Neuronal stem cell (in vitro differentiated cells): Measurements from ENCODE around the gene PCNX2.

Experiments used
- DNase-seq: peaks from one replicate; pipeline ENCODE4 v3.0.0-alpha.2; 2013; ENCODE audit warnings: low spot score
- H2AFZ ChIP-seq: one replicate; pipeline ENCODE4 v1.6.1; 2013; ENCODE audit warnings: mild to moderate bottlenecking, low read length, inconsistent platforms
- H2AK5ac ChIP-seq: 2 replicates; pipeline ENCODE4 v1.6.1; 2013; ENCODE audit warnings: low read depth, mild to moderate bottlenecking, inconsistent platforms, low read length, moderate library complexity, mixed read lengths
- H2BK120ac ChIP-seq: 2 replicates; pipeline ENCODE4 v1.6.1; 2013; ENCODE audit warnings: low read depth, mild to moderate bottlenecking, inconsistent platforms, low read length, moderate library complexity, mixed read lengths
- H2BK12ac ChIP-seq: one replicate; pipeline ENCODE4 v1.6.1; 2013; ENCODE audit warnings: low read length, inconsistent platforms
- H2BK15ac ChIP-seq: 2 replicates; pipeline ENCODE4 v1.6.1; 2013; ENCODE audit warnings: mild to moderate bottlenecking, low read length, inconsistent platforms, mixed read lengths
- H2BK5ac ChIP-seq: one replicate; pipeline ENCODE4 v1.6.1; 2013; ENCODE audit warnings: inconsistent platforms, mild to moderate bottlenecking, low read length, moderate library complexity
- H3K14ac ChIP-seq: one replicate; pipeline ENCODE4 v1.6.1; 2013; ENCODE audit warnings: low read length, inconsistent platforms
- H3K18ac ChIP-seq: 2 replicates; pipeline ENCODE4 v1.6.1; 2013; ENCODE audit warnings: low read length, inconsistent platforms
- H3K23ac ChIP-seq: 2 replicates; pipeline ENCODE4 v1.6.1; 2013; ENCODE audit warnings: low read depth, mild to moderate bottlenecking, mixed read lengths, low read length, inconsistent platforms; ENCODE audit not compliant: poor library complexity
- H3K27ac ChIP-seq: replicated peaks from 3 replicates; pipeline ENCODE4 v1.5.1; 2013; ENCODE audit warnings: low read length, inconsistent platforms
- H3K27me3 ChIP-seq, 3 experiments: 2 replicates each; pipeline ENCODE4 v1.6.1; 2013; ENCODE audit warnings: low read length in 3 of 3, mild to moderate bottlenecking in 2 of 3, inconsistent platforms in 1 of 3, low read depth in 1 of 3, mixed read lengths in 1 of 3, moderate library complexity in 1 of 3; ENCODE audit not compliant: control insufficient read depth in 3 of 3, insufficient read depth in 3 of 3
- H3K36me3 ChIP-seq, 2 donors: replicated peaks in 1 of 2; 2 replicates each; pipeline ENCODE4 v1.6.1; 2013; ENCODE audit warnings: low read length in 2 of 2; ENCODE audit not compliant: control insufficient read depth in 2 of 2, insufficient read depth in 2 of 2
- H3K4ac ChIP-seq: 2 replicates; pipeline ENCODE4 v1.6.1; 2013; ENCODE audit warnings: inconsistent platforms, mild to moderate bottlenecking, low read length, moderate library complexity
- H3K4me1 ChIP-seq, 2 donors: 1 replicate in 1 of 2; 2 replicates in 1 of 2; pipeline ENCODE4 v1.6.1; 2013; ENCODE audit warnings: low read length in 2 of 2, low read depth in 1 of 2; ENCODE audit not compliant: control insufficient read depth in 2 of 2, insufficient read depth in 1 of 2
- H3K4me2 ChIP-seq: one replicate; pipeline ENCODE4 v1.6.1; 2013; ENCODE audit warnings: mild to moderate bottlenecking, low read length, inconsistent platforms; ENCODE audit not compliant: insufficient read depth, poor library complexity, severe bottlenecking
- H3K4me3 ChIP-seq, 2 donors: 2 replicates each; pipeline ENCODE4 v1.5.1; 2013; ENCODE audit warnings: low read length in 2 of 2, mild to moderate bottlenecking in 2 of 2, inconsistent platforms in 1 of 2, moderate library complexity in 1 of 2
- H3K79me1 ChIP-seq: one replicate; pipeline ENCODE4 v1.6.1; 2013; ENCODE audit warnings: low read depth, mild to moderate bottlenecking, inconsistent platforms, low read length, moderate library complexity
- H3K9ac ChIP-seq: one replicate; pipeline ENCODE4 v1.6.1; 2013; ENCODE audit warnings: mild to moderate bottlenecking, low read depth, low read length, inconsistent platforms; ENCODE audit not compliant: poor library complexity
- H3K9me3 ChIP-seq, 2 donors: replicated peaks in 1 of 2; 2 replicates each; pipeline versions ENCODE3 to v1.6.1; 2013; ENCODE audit warnings: low read length in 2 of 2, mild to moderate bottlenecking in 2 of 2, inconsistent platforms in 1 of 2, low read depth in 1 of 2, mixed read lengths in 1 of 2, moderate library complexity in 1 of 2; ENCODE audit not compliant: control insufficient read depth in 2 of 2, insufficient read depth in 1 of 2
- H4K8ac ChIP-seq: one replicate; pipeline ENCODE4 v1.6.1; 2013; ENCODE audit warnings: low read depth, mild to moderate bottlenecking, inconsistent platforms, low read length, moderate library complexity
- H4K91ac ChIP-seq: one replicate; pipeline ENCODE4 v1.6.1; 2013; ENCODE audit warnings: low read length, low read depth, mild to moderate bottlenecking, inconsistent platforms; ENCODE audit not compliant: poor library complexity
- WGBS, 2 donors: extraction: QIAGEN DNeasy Blood & Tissue Kit; methylation state at CpG; one replicate each; pipeline ENCODE4 v1.1.7; 2013; ENCODE audit warnings: missing lambda C conversion rate in 2 of 2, mixed read lengths in 1 of 2; ENCODE audit not compliant: insufficient read length in 2 of 2, insufficient replicate concordance in 1 of 2; ENCODE audit errors: extremely low coverage in 2 of 2; 5-methylcytosine and 5-hydroxymethylcytosine counted together

PCNX2 gene

DNA sequence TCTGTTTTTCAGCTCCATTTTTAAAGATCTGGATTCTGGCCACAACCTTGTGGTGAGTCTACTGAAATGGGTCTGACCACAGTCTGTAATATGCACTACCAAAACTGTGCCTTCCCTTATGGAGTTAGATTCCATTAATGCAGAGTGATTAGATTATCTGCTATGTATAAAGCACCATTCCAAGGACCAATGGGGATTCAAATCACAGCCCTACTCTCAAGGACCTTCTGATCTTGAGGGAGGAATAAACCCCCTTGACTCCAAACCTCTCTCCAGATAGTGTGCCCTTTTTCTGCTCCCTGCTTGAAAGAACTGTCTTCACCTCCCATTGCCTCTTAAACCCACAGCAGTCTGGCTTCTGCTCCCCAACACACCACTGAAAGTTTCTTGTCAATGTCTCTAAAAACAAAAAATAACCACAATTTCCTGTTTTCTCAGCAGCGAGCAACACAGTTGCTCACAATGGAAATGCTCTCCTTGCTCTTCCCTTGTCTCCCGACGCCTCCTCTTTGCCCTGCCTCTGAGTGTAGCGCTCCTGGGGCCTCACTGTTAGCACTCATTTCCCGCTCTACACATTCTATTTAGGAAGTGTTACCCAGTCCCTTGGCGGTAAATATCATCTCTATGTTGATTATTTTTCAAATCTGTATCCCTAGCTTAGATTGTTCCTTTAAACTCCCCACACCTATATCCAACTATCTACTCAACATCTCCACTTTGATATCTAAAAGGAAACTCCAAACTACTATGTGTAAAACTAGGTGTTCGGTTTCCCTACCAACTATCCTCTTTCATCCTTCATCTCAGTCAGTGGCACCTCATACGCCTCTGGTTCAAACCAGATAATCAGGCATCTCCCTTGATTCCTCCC, 13.6 kb downstream of the PCNX2 start:
- WGBS, 2 donors = no CpG with 5 or more reads among the region's 8 CpGs
- Histone ChIP-seq H3K4me1 (no peaks in the 10 kb centered on the region), H4K91ac (no peak overlapping the region), H3K27me3 (no peaks in the 10 kb centered on the region), H2BK120ac (no peak overlapping the region), H2BK5ac (no peak overlapping the region), H3K4me2 (no peak overlapping the region), H3K9ac (no peak overlapping the region), H3K18ac (no peak overlapping the region), H2BK12ac (no peak overlapping the region), H3K4me3 (no peak overlapping the region), H3K9me3 (no peaks in the 10 kb centered on the region), H4K8ac (no peak overlapping the region), H2AFZ (no peak overlapping the region), H3K36me3 (no peaks in the 10 kb centered on the region), H3K14ac (no peak overlapping the region), H3K23ac (no peak overlapping the region), H2AK5ac (no peak overlapping the region), H2BK15ac (no peak overlapping the region), H3K79me1 (no peaks in the 10 kb centered on the region), H3K4ac (no peak overlapping the region), H3K27ac (no peak overlapping the region)
- DNase-seq = no peak

GRCh38 chr1:233279971-233280370, 15.6 kb downstream of the PCNX2 start:
- Histone ChIP-seq H3K4ac (no peak overlapping the region), H4K8ac (no peak overlapping the region), H4K91ac (no peak overlapping the region), H2AK5ac (no peak overlapping the region), H2BK12ac (no peak overlapping the region), H3K9me3 (no peaks in the 10 kb centered on the region), H3K9ac (no peak overlapping the region), H3K14ac (no peak overlapping the region), H2AFZ (no peak overlapping the region), H3K79me1 (no peaks in the 10 kb centered on the region), H3K23ac (no peak overlapping the region), H2BK5ac (no peak overlapping the region), H3K4me1 (no peaks in the 10 kb centered on the region), H3K27me3 (no peaks in the 10 kb centered on the region), H3K27ac (no peak overlapping the region), H3K36me3 (no peaks in the 10 kb centered on the region), H3K4me2 (no peak overlapping the region), H2BK15ac (no peak overlapping the region), H3K4me3 (no peak overlapping the region), H3K18ac (no peak overlapping the region), H2BK120ac (no peak overlapping the region)
- DNase-seq = no peak
- no CpG with 5 or more reads among the region's 2 CpGs for WGBS, 2 donors

DNA sequence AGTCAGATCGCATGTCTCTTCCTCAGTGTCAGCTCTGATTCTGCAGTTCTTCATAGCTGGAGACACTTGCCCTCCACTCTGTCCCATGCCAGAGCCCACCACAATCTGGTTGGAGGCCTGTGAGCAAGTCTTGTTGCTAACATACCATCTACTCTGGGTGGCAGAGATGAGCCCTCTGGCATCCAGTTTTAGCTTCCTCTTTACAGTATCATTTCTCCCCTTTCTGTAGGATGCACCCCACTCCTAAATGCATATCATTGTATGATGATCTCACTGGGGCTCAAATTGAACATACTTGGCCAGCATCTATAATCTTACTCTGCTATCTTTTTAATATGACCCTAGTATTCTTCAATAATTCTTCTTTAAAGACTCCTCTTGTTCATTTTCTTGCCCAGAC, 16.9 kb downstream of the PCNX2 start:
- H3K27ac ChIP-seq = no peak overlapping the region
- no CpG with 5 or more reads among the region's 1 CpG for WGBS, 2 donors
- H2AK5ac ChIP-seq = no peak overlapping the region
- H3K4me2 ChIP-seq = no peak overlapping the region
- H3K4me1 ChIP-seq = no peaks in the 10 kb centered on the region
- no peak overlapping the region for H3K18ac ChIP-seq
- no peak overlapping the region for H3K4me3 ChIP-seq
- no peak overlapping the region for H2BK120ac ChIP-seq
- no peaks in the 10 kb centered on the region for H3K36me3 ChIP-seq
- H2AFZ ChIP-seq = no peak overlapping the region
- H2BK5ac ChIP-seq = no peak overlapping the region
- H2BK15ac ChIP-seq = no peak overlapping the region
- H3K14ac ChIP-seq = no peak overlapping the region
- H4K91ac ChIP-seq = no peak overlapping the region
- H3K23ac ChIP-seq = no peak overlapping the region
- no peak overlapping the region for H3K4ac ChIP-seq
- H3K79me1 ChIP-seq = no peaks in the 10 kb centered on the region
- no peaks in the 10 kb centered on the region for H3K9me3 ChIP-seq
- H3K27me3 ChIP-seq = no peaks in the 10 kb centered on the region
- H4K8ac ChIP-seq = no peak overlapping the region
- DNase-seq = no peak
- H3K9ac ChIP-seq = no peak overlapping the region
- no peak overlapping the region for H2BK12ac ChIP-seq

DNA sequence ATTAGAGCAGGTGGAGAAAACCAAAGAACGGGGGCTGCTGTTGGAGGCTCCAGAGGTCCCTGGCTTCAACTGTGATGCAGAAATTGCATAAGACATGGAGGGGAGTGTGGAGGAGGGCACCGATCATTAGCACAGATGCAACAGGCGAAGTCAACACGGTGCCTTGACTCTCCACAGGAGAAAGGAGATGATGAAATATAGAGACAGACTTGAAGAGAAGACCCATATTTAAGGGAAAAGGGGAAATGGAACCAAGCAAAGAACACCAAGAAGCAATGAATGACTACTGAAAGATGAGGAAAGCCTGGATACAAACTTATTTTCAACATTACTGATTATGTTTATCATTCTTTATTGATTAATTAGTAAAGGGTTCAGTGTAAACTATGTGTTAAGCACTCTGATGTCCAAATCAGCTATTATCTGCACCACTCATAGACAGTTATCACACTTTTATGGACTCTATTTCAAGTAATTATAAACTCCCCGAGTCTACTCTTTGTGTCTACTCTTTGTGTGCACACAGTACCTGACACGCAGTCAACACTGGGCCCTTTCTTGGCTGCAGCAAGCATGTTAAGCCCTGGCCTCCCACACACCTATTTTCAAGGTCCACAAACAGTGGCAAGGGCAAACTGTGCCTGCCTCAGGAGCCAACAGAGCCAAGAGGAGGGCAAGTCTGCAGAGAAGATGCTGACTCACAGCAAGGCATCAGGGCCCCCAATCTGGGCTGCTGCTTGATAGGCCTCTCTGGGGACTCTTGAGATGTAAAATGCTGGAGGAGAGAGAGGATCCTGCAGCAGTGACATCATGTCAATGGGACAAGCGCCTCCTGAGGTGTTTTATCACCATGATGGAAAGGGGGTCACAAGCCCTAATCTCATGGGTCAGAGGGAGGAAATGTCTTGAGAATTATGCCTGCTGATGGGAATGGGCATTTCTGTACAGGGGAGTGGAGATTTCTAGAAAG, 17.6 kb downstream of the PCNX2 start:
- Histone ChIP-seq H2AK5ac (no peak overlapping the region), H2BK5ac (no peak overlapping the region), H3K27me3 (no peaks in the 10 kb centered on the region), H4K91ac (no peak overlapping the region), H2BK120ac (no peak overlapping the region), H2BK15ac (no peak overlapping the region), H3K27ac (no peak overlapping the region), H2BK12ac (no peak overlapping the region), H3K23ac (no peak overlapping the region), H3K4me2 (no peak overlapping the region), H3K36me3 (no peaks in the 10 kb centered on the region), H3K14ac (no peak overlapping the region), H3K4me1 (peaks cover 0 to 2% of the 10 kb centered on the region in 2 donors), H3K4ac (no peak overlapping the region), H2AFZ (no peak overlapping the region), H3K4me3 (no peak overlapping the region), H3K18ac (no peak overlapping the region), H4K8ac (no peak overlapping the region), H3K79me1 (no peaks in the 10 kb centered on the region), H3K9me3 (no peaks in the 10 kb centered on the region), H3K9ac (no peak overlapping the region)
- no CpG with 5 or more reads among the region's 7 CpGs for WGBS, 2 donors
- DNase-seq = no peak
